Measurements from ENCODE around the gene HSF4.

Gene HSF4

GRCh38 chr16:67150833-67151396 is 13.6 kb upstream of the HSF4 start, which contains the start of gene B3GNT9:
Gene B3GNT9, minus strand, starts transcription at chr16:67150998. Its CDS starts 513 bp downstream, at chr16:67150485.
- peak in 1 of 5 donors; percentile 70 for DNase-seq

- DNase-seq: no peak
Observed at GRCh38 chr16:67151431-67152097, 13.0 kb upstream of the HSF4 start.

DNA sequence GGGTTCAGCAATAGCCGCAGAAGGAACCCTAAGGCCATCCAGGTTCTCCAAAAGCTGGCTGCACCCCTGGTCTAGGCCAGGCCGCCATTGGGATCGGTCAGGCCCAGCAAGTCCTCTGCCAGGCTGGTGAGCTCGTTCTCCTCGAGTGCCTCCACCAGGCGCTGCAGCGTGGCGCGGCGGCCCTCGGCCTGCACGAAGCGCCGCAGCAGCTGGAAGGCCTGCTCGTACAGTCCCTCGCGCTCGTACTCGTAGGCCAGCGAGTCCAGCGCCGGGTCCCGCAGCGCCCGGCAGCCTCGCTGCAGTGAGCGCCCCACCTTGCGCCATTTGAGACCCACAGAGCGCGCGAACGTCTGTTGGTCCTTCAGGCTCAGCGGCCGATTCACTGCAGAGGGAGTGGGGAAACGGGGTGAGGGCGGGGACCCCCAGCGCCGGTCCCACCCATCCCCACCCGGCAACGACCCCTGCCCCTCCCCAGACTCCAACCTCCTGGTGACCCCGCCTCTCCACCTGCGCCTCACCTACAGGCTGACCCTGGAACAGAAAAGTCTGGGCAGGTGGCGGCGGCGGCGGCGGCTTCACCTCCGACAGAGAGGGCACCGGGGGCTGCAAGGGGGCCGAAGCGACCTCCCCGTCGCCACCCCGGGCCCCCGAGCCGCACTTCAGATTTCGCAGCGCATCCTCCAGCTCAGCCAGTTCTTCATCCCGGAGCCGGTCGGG is 9.8 kb upstream of the HSF4 start:
- no peak for DNase-seq

DNA sequence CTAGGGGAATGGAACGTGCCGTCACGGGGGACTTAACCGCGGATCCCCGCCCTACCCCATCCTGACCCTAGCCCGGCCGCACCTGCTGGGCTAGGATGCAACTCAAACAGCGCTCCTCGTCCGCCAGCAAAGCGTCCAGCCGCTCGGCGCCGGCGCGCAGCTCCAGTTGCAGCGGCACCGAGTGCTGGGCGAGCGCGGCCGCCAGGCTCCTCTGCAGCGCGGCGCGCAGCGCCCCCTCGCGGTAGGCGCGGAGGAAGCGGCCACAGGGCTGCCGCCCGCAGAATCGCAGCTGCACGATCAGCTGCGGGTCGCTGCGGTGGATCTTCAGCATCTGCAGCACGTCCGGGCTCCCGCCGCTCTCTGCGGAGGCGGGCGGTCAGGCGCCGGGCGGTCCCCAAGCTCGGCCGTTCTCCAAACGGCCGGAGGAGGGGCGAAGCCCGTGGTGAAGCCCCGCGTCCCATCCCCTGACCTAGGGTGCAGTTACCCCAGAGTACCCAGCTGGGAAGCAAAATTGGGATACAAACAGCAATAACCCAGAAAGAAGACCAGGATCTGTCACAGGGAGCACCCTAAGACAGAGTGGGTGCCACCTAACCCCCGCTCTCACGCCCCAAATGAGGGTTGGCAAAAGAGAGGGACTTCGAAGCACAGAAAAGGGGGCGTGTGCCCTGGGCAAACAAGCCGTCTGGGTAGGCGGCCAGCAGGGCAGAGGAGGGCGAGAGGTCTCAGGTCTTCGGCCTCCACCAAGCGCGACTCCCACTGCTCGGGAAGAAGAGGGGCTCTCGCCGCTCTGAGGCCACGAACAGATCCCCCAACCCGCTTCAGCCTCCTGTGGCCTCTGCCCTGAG is 9.0 kb upstream of the HSF4 start:
- peak; percentile 64 to 81 (median 68) for DNase-seq

- no peak for DNase-seq
Observed at GRCh38 chr16:67156143-67156844, 8.3 kb upstream of the HSF4 start.

DNA sequence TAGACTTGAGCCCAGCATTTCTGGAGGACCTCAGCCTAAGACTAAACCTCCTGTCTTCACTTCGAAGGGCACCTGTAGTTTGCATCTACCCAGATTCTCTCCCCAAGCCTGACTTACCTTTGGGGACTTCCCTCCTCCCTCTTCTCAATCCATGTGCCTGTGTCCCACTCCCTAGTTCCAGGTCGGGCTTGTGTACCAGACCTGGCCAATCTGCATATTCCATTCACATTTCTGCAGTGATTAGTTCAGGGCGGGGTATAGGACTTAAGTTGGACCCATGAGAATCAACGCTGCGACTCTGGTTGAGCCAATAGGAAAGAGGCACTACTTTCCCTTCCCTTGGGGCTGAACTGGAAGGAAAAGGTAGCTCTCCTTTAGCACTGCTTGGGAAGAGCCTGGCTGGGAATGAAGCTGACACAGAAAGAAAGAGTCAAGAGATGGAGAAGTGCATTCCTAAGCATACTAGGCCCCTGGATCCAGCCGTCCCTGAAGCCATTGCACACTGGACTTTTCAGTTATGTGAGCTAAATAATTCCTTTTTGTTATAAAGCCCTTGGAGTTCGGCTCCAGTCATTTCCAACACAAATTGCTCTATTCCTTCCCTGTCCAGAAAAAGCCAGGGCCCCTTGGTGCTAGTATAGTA is 7.3 kb upstream of the HSF4 start:
- no peak for DNase-seq

GRCh38 chr16:67157892-67158635 is 6.5 kb upstream of the HSF4 start:
- DNase-seq: peak in 1 of 5 donors; percentile 68

- peak; percentile 65 to 95 (median 76) for DNase-seq
Observed at GRCh38 chr16:67158637-67159600, 5.6 kb upstream of the HSF4 start.

DNA sequence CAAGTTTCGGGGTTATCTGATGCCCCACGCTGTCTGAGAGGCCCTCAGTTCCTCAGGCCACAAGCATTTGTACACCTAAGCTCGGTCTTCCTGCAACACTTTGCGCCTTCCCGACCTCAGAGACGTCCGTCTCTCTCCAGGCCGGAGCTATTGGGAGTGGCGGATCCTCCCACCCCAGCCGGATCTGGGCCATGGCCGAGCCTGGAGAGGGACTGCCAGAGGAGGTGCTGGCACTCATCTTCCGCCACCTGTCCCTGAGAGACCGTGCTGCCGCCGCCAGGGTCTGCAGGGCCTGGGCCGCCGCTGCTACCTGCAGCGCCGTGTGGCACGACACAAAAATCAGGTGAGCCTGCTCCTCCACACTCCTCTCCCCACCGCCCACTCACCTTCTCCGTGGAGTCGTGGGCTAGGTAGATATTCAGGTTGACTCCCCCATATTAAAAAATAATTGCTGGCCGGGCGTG is 2.9 kb upstream of the HSF4 start:
- no peak for DNase-seq

DNA sequence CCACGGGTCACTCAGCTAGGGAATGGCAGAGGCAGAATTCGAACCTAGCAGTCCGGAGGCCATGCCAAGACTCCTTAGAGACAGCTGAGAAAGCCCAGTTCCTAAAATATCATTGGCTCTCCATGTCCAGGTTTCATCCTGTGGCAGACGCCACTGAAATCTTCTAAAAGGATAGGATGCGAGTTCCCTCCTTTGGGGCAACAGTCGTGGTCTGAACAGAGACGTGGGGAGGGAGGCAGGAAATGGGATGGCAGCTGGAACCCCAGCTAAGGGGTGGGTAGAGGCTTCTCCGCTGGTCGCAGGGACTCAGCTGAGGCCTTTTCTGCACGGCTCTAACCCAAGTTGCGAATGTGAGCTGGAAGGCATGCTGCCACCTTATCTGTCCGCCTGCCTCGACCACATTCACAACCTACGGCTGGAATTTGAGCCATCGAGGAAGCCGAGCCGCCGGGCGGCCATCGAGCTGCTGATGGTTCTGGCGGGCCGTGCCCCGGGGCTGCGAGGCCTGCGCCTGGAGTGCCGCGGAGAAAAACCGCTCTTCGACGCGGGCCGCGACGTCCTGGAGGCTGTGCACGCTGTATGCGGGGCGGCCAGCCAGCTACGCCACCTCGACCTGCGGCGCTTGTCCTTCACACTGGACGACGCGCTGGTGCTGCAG is 1.9 kb upstream of the HSF4 start:
- DNase-seq: no peak

DNA sequence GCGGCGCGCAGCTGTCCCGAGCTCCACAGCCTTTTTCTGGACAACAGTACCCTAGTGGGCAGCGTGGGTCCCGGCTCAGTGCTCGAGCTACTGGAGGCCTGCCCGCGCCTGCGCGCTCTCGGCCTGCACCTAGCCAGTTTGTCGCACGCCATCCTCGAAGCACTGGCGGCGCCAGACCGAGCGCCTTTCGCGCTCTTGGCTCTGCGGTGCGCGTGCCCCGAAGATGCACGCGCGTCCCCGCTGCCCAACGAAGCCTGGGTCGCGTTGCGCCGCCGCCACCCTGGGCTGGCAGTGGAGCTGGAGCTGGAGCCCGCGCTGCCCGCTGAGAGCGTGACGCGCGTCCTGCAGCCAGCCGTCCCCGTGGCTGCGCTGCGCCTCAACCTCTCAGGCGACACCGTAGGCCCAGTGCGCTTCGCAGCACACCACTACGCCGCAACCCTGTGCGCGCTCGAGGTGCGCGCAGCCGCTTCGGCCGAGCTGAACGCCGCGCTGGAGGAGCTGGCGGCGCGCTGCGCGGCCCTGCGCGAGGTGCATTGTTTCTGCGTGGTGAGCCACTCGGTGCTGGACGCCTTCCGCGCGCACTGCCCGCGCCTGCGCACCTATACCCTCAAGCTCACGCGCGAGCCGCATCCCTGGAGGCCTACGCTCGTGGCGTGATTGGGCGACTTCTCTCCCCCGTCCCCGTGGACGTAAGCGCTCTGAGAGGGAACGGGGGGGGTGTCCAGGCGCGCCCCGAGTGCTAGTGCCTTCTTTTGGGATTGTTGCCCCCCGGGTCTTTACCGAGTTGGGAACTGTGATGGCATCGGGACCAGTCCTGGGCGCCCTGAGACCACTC is 1.2 kb upstream of the HSF4 start:
- peak in 2 of 5 donors; percentile 38 to 93 for DNase-seq

DNA sequence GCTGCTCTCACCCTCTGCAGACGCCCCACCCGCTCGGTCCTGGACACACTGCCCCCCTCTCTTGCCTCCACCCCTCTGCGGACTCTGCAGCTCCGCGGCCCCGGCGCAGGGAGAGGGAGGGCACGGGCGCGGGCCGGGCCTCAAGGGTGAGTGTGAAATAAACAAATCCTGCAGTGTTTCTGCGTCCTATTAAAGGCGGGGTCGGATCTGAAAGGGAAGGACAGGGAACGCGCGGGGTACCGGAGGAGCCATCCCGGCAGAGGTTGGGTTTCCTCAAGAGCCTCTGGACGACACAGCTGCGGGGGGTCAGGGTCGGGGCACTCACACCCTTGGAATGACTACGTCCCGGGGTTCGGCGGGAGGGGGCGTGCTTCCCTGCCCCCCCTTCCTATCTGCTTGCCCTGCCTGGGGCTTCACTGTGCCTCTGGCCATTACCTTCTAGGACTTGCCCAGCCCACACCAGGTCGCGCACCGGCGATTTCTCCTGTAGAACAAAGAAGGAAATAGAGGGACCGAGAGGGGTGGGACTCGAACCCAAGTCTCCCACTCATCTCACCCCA is 466 bp upstream of the HSF4 start:
- no peak for DNase-seq

DNA sequence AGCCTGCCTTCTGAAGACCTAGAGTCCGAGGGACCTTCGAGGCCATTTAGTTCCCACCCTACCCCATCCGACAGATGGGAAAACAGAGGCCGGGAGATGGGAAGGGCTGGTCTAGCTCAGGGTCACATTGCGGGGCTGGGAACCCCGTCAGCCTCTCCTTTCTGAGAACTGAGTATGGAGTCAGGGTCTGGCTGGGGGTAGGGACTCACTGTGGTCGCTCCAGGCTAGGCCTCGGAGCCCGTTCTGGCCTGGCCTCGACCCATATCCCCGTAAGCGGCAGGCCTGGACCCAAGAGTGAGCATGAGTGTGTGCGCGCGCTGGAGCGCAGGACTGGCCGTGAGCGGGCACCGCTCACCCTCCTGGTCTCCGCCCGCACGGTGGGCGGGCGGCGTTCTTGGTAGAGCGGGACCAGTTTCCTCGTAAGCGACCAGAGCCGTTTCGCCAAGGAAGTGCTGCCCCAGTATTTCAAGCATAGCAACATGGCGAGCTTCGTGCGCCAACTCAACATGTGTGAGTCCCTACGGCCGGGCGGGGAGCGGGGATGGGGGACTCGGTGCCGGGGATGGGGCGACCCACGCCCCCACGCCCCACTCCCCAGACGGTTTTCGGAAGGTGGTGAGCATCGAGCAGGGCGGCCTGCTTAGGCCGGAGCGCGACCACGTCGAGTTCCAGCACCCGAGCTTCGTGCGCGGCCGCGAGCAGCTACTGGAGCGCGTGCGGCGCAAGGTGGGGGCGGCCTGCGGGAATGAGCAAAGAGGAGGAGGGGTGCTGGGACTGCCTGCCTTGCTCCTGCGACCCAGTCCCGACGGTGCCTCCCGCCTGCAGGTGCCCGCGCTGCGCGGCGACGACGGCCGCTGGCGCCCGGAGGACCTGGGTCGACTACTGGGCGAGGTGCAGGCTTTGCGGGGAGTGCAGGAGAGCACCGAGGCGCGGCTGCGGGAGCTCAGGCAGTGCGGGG is 855 bp downstream of the HSF4 start:
- peak in 1 of 5 donors; percentile 61 for DNase-seq

GRCh38 chr16:67166110-67166547 is 1.6 kb downstream of the HSF4 start:
- no peak for DNase-seq

- no peak for DNase-seq
Observed at GRCh38 chr16:67166598-67167168, 2.1 kb downstream of the HSF4 start.

- DNase-seq: no peak
Observed at GRCh38 chr16:67167588-67167987, 3.0 kb downstream of the HSF4 start.

All from T-helper 1 cell (primary cell).